GM21390 (cell line): ENCODE results near the gene LINGO3.

ENCODE experiments used
- ATAC-seq: cut with Tn5 transposase; IDR thresholded peaks from one replicate; pipeline ENCODE4 v1.9.1; 2021; ENCODE audit not compliant: unreplicated experiment

The LINGO3 gene

DNA sequence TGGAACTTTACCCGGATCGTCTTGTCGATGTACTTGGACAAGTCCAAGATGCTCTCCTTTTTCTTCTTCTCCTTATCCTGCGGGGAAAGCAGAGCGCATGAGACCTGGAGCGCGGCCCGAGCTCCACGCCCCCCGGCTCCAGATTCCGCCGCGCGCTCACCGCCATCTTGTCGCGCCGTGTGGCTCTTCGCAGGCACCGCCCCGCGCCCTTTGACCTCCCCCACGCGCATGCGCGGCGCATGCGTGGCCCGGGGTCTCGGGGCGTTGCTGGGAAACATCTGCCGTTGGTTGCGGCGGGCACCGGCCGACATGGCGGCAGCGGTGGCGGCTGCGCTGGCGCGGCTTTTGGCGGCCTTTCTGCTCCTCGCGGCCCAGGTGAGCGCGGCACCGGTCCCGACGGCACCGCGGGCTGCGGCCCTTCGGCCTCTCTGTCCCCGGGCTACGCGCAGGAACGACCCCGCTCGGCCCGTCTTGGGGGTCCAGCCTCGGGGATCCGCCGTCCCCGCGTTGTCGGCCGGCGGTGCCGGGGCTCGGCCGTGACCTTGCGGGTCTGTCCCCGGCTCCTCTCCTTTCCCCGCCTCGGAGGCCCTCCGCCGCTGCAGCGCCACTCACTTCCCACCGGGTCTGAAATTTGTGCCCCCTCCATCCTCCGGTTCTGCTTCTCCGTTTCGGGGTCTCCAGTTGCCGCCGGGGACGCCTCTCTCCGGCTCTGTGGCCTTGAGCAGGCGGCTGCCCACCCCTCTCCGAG, 20.6 kb upstream of the LINGO3 start, which contains the start of the genes LSM7 and SPPL2B:
Gene LSM7 (minus strand): TSS at position 186 of the 748 bp plus-strand sequence. CDS start 20 bp downstream, at position 166.
Gene SPPL2B (plus strand): TSS at position 284 of the 748 bp plus-strand sequence. CDS start 26 bp downstream, at position 310.
- peak; percentile 47 for ATAC-seq

DNA sequence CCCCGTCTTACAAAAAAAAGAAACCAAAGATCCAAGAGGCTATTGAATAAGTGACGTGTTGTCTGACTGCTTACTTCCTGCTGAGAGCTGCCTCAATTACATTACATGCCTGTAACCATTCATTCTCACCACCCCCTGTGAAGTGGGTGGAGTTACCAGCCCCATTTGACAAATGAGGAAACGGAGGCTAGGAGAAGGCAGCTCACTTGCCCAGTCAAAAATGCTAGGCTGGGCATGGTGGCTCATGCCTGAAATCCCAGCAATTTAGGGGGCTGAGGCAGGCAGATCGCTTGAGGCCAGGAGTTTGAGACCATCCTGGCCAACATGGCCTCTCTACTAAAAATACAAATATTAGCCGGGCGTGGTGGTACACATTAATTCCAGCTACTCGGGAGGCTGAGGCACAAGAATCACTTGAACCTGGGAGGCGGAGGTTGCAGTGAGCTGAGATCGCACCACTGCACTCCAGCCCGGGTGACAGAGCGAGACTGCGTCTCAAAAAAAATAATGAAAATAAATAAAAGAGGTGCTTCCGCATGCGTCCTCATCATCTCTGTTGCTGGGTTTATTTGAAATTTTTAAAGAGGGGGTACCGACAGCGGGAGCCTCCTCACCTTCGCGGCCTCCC, 19.9 kb upstream of the LINGO3 start:
- no peak for ATAC-seq

DNA sequence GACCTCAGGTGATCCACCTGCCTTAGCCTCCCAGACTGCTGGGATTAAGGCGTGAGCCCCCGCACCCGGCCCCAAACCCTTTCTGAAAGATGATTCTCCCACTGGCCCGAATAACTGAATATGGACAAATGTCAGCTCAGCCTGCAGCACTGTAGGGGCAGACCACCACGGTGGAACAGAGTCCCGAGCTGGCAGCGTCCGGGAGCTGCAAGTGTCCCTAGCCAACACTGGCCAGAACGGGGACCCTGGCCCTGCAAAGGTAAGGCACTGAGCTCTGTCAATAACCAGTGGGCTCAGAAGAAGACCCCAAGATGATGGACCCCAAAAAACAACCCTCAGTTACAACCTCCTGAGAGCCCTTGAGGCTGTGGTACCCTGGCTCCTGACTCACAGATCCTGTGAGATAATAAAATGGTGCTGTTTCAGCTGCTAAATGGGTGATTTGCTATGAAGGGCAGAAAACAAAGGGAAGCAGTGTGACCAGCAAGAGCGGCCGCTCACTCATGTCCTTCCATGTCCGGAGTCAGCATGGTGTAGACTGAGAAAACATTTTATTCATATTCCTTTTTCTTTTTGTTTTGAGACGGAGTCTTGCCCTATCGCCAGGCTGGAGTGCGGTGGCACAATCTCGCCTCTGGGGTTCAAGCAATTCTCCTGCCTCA, 18.9 kb upstream of the LINGO3 start:
- no peak for ATAC-seq

DNA sequence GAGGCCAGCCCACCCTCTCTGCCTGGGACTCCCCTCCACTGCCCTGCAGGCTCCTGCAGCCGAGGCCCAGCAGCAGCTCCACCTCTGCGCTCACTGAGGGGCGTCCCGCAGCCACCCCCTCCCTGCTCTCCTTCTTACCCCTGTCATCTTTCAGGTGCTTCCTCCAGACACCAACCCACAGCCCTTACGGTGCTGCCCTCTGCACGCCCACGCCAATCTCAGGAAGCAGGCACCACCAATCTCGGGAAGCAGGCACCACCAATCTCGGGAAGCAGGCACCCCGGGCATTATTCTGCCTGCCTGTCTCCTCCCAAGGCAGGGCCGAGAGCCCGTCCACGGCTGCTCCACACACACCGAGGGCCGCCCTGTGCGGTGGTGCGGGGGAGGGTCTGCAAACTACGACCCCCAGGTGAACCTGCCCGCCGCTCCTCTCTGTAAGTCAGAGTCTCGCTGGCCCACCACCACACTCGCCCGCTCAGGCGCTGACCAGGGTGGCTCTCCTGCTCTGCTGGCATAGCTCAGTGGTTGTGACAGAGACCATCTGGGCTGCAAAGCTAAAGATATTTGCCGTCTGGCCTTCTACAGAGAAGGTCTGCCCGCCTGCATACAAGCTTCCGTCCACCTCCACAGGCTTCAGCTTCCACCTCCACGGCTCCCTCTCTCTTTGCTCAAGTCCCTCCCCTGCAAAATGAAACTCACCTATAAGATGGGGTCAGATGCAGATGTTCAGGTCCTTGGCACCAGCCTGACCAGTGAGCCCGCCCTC, 17.5 kb upstream of the LINGO3 start:
- no peak for ATAC-seq

DNA sequence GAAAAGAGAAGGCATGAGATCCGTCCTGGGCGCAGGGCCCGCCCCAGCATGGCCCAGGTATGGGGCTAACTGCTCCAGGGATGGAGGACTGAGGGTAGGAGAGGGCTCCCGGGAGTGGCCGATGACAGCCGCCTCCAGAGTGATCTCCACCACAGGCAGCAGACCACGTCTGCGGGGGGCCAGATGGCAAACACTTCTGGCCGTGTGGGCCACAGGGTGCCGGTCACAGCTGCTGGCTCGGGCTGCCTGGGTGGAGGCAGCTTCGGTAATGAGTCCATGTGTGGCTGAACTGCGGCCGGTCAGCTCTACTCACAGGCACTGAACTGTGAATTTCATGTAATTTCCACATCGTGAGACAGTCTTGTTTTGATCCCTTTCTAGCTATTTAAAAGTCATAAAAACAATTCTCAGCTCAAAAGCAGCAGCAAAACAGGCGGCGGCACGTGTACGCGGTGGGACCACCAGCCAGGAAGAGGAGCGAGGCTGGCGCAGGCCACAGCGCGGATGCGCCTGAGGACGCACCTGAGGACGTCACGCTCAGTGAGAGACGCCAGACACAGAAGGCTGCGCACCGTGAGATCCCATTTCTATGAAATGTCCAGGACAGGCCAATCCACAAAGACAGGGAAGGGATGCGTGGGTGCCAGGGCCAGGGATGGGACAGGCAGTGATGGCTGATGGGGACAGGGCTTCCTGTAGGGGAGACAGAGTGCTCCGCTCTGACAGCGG, 16.4 kb upstream of the LINGO3 start:
- ATAC-seq, result no peak

DNA sequence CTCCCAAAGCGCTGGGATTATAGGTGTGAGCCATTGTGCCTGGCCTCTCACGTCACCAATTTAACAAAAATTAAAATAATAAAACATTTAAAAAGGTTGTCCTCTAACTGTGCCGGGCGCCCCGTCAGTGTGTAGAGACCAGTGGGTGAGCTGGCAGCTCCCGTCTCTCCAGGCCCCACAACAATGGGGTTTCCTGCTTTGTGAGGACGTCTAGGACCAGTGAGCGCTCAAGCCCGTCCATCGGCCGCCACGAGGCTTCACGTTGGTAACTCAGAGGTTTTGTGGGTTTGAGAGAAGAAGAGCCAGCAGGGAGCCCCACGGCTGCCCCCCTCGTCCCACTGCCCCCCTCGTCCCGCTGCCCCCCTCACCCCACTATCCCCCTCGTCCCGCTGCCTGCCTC, 15.8 kb upstream of the LINGO3 start:
- ATAC-seq, result no peak

DNA sequence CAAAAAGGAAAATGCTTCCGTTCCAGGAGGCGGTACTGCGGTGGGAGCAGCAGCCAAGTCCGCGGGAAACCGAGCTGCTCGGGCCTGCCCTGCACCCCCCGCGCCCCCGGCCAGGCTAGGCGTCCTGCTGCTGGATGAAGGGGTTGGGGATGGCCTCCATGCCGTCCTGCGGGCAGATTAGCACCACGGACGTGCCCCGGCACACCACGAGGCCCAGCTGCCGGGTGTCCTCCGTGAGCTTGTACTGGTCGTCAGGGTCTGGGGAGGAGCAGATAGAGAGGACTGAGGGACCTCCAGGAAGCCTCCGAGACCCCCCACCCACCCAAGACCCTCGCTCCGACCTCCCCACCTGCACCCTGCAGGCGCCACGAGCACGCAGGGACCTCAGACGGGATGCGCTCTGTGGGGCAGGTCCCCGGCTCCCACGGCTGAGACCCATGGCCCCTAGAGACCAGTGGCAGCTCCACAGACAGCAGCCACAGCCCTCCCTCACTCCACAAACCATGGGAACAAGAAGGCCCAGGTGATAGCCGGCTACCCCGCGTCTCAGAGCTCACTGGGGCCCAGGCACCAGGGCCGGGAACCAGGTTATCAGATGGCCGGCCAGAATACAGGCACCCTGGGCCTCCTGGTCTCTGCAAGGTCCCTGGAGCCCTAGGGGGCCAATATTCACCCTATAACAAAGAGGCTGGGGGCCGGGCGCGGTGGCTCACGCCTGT, 13.8 kb upstream of the LINGO3 start:
- ATAC-seq, result no peak

DNA sequence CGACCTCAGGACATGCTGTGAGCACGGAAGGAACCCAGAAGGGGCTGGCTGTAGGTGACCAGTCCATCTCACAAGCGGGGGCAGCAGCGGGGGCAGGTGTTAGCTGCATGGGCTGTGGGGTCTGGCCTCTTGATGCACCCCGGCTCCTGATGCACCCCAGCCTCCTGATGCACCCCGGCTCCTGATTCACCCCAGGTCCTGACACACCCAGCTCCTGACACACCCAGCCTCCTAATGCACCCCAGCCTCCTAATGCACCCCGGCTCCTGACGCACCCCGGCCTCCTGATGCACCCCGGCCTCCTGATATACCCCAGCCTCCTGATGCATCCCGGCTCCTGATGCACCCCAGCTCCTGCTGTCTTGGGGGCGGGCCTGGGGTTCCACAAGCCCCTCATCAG, 13.0 kb upstream of the LINGO3 start:
- ATAC-seq, result no peak

DNA sequence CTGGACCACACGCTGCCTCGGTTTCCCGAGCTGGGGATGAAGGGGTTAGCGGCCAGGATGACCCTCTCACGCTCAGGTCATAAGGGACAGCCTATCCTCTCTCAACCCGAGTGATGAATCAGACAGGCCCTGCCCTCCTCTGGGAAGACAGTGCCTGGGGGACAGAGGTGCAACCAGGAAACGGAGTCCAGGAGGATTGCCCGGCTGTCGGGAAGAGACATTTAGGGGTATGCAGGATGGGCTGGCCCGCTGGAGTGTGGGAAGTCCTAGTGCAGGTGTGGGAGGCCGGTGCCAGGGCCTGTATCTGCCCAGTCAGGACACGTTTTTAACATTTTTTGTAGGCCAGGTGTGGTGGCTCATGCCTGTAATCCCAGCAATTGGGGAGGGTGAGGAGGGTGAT, 12.1 kb upstream of the LINGO3 start:
- ATAC-seq, result no peak

DNA sequence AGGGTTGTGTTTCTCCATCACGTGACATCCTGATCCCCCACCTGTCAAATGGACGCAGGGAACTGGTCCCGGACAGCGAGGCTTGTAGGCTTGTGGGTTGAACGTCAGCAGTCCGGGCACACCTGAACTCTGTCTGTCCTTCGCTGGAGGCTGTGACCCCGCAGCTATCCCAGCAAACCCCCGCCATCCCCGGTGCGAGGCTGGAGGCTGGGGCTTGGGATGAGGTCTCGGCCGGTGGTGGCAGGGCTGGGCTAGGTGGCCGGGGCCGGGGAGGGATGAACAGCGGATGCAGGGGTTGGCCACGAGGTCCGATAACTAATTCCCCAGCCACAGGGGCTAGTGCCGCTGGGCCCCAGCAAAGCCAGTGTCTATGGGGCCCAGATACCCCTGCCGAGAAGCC, 11.6 kb upstream of the LINGO3 start:
- ATAC-seq, result no peak

DNA sequence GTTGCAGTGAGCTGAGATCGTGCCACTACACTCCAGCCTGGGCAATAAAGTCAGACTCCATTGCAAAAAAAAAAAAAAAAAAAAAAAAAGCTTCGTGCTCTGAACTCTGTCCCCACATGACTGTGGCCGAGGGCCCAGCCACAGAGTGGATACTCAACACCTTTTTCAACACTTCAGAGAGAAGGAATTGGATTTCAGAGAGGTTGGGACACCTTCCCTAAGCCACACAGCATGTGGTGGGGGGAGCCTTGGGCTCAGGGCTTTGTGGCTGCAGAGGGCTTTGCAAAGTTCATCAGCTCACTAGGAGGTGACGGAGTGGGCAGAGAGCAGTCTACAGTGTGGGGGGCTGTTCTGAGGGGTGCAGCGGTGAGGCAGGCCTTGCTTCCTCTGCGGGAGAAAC, 11.0 kb upstream of the LINGO3 start:
- ATAC-seq, result no peak

DNA sequence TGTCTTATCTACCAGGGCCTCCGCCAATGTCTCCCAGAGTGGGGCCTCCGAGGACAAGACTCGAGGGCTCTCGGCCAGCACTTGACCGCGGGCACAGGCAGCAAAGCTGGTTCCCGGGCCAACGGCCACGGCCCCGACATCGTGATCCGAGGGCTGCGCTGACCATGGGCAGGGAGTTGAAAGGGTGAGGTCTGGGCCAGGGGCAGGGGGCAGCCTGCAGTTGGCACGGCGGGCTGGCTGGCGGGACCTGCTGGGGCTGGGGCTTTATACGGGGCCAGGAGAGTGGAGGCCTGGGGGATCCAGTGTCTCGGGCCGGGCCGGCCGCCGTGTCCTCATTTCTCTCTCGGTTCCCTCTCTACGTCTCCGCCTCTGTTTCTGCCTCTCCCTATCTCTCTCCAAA, 9.8 kb upstream of the LINGO3 start:
- ATAC-seq, result no peak

DNA sequence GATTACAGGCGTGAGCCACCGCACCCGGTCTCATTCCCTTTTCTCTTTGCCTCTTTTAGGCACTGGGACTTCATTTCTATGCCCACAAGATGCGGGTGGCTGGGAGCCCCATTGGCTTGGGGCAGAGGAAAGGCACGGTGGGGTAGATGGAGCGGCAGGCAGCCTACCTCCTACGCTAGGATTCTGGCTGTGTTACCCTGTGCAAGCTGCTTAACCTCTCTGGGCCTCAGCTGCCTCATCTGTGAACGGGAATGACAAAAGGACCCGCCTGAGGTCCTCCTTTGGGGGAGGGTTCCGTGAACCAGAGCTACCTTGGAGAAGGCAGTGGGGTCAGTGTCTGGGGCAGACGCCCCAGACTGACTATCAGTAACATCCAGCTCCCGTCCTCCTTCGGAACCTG, 9.3 kb upstream of the LINGO3 start:
- no peak for ATAC-seq

DNA sequence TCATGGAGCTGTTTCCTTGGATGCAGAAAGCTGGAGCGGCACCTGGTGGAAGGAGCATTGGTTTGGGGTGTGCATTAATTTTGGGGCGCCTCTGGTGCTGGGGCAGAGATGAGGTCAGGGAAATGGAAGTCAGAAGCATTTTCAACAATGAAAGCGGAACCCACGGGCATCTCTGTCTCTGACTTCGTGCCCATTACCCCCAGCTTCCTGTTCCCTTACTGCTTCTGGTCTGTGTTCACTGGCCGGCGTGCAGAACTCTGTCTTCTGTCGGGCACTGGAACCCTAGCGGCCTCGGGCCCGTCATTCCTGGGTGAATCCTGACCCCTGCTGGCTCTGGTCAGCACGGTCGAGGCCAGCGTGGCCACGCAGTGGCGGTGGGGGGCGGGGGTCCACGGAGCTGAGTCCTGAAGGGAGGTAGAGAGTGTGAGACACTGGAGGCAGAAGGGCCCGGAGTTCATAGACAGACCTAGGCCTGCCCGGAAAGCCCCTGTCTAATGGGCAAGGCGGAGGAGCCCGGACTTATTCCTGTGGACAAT, 7.9 kb upstream of the LINGO3 start:
- ATAC-seq, result no peak

DNA sequence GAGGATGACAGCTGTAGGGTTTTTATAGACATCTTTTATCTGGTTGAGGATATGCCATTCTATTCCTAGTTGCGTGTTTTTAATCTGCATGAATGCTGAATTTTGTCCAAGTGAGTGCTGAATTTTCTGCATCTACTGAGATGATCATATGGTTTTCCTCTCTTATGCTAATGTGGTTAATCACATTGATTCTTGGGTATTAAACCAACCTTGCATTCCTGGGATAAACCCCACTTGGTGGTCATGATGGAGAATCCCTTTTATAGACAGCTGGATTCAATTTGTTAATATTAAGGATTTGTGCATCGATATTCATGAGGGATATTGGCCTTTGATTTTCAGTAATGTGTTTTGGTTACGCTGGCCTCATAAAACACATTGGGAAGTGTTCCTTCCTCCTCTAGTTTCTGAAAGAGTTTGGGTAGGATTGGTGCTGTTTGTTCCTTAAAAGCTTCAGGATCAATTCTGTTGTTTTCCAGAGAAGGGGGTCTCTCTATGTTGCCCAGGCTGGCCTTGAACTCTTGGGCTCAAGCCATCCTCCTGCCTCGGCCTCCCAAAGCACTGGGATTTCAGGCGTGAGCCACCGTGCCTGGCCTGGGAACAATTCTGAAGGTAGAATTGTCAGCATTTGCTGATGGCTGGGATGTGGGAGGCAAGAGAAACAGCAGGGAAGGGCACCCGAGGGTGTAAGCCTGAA, 7.3 kb upstream of the LINGO3 start:
- no peak for ATAC-seq

DNA sequence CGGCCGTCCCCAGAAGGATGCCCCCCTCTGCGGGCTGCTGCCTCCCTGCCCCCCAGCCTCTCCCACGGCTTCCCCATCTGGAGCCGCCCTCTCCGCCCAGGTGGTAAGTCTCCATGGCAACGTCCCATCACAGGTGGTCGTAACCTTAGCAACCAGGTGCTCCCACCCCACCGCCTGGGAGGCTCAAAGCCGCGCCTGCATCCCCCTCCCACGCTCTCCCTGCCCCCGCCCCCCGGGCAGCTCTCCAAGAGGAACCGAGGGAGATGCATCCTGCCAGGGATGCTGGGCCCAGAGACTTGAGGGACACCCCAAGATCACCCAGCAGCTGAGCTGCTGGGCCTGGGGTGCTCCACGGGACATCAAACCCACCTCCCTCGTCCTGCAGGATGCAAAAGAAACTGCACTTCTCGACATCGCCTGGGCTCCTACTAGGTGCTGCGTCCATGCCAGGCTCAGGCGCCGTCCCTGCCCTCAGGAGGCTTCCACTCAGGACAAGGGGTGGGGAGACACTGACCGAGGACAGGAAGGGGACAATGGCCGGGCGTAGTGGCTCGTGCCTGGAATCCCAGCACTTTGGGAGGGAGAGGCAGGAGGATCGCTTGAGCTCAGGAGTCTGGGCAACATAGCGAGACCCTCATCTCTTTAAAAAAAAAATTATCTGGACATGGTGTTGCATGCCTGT, 5.0 kb upstream of the LINGO3 start:
- no peak for ATAC-seq

DNA sequence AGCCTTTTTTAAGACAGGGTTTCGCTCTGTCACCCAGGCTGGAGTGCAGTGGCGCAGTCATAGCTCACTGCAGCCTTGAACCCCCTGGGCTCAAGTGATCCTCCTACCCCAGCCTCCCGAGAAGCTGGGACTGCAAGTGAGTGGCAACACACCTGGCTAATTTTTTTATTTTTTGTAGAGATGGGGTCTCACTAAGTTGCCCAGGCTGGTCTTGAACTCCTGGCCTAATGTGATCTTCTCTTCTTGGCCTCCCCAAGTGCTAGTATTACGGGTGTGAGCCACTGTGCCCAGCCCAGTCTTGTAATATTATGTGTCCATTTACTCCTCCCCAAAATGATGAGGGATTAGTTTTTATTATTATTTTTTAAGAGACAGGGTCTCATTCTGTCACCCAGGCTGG, 3.1 kb upstream of the LINGO3 start:
- no peak for ATAC-seq

DNA sequence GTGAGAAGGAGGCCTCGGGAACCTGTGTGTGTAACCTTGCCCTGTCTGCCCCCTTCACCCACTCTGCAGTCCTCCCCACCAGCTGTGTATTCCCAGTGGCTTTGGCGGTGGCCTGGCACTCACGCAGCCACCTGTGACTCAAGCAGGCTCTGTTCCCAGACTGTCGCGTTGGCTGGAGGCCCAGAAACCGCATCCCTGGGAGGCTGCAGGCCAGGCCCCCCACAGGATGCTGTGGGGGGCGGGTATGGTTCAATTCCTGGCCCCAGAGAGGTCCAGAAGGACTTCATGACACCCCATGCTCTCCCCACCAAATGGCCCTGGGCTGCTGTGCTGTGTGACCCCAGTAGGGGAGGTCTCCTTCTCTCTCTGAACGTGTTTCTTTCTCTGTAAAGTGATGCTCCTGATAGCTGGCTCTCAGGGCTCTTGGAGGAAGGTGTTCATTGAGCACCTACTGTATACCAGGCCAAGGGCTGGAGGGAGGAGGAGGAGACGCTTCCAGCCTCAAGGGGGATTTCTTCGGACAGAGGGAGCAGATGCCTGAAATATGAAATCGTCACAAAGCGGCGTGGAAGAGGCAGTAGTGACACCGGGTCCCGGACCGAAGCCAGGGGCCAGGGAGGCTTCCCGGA, 1.9 kb upstream of the LINGO3 start:
- no peak for ATAC-seq
